Activated CD8-positive, alpha-beta memory T cell treated with anti-CD3 and anti-CD28 coated beads for 24 hours (primary cell): ENCODE results near the gene KRI1.

ENCODE experiments used
- DNase-seq: peaks from one replicate; pipeline ENCODE4 v3.0.0-alpha.2; 2020

The KRI1 gene

DNA sequence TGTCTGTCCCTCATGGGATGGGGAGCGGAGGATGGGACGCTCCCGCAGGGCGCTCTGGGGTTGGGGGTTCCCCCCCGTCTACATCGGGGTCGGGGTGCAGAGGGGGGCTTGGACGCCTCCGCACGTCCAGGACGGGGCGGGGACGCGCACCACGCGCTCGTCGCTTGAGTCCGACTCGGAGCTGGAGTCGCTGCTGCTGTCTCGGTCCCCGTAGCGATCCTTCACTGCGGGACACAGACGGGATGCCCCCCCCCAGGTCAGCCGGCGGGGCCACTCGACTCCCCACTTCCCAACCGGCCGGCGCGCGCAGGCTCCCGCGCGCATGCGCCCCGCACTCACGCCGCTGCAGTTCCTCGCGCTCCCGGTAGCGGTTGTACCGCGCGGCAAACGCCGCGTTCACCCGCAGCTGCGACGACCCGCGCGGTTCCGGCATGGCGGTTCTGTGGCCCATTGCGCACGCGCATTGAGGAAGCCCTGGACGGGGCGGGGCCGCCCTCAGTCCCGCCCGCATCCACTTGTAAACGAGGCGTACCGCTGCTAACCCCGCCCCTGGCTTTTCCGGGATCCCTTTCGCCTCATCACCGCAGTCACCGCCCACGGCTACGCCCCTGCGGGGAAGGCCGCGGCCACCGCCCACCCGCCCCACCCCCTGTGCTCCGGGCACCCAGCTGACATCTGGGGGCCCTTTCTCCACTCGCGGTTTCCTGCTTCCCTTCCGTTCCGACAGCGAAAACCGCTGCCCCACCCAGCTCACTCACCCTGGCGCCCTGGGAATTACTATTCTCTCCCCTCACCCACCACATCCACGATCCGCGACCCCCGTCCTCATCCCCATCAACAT, at the start of gene KRI1:
Gene KRI1, minus strand, starts transcription at position 444 of the 841 bp plus-strand sequence. Its CDS starts 11 bp downstream, at position 433.
- peak; percentile 99 for DNase-seq

DNA sequence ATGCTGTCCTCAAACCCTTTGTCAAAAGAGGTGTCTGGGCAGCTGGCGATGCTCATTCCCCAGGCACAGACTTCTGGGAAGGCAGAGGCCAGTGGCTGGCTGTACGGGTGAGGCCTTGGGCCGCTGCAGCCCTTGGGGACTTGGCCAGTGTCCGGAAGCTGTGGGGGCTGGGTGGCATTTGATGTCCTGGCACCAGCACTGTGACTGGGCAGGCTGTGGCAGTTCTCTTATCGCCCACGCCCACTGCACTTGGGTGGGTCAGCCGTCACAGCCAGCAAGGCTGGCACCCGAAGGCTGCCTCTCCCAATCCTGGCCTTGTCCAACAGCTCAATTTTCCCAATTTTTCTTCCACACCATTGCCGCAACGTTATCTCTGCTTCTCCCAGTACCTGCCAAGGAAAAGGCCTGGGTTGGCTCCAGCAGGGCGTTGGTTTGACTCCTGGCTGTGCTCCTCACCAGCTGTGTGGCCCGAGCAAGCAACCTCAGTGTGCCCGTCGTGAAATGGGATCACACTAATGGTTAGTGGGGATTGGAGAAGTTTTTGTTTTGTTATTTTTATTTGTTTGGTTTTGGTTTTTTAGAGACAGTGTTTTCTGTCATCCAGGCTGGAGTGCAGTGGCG, 46.8 kb upstream of the KRI1 start:
- DNase-seq, result no peak

DNA sequence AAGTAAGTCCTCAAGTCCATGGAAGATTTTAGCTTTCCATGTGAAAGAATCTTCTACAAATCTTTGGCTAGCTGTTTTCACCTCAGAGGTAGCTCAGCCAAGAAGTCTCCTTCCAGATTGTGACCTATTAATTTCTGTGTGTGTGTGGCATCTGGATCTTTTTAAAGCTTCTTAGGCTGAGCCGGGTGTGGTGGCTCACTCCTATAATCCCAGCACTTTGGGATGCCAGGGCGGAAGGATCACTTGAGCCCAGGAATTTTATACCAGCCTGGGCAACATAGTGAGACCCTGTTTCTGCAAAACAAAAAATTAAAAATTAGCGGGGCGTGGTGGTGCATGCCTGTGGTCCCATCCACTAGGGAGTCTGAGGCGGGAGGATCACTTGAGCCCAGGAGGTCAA, 46.1 kb upstream of the KRI1 start:
- DNase-seq, result no peak

DNA sequence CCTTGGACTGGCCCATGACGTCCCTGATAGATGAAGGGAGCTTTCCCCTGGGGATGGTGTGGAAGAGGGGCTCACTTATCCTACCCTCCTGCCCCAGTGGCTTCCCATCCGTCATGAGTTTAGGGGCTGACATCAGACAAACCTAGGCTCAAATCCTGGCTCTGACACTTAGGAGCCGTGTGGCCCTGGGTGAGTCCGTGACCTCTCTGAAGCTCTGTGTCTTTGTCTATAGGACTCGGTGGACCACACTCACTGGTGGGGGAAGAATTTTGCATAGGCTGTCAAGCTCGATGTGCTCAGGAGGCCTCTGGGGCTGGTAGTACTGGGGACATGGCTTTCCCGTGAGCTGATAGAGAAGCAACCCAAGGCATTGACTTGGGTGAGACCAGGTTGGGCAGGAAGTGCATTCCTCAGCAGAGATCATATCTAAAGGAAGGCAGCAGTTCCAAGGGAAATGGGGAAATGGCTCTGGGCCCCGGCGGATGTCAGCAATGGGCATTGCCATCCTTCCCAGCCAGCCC, 38.7 kb upstream of the KRI1 start:
- DNase-seq, result peak; percentile 68

DNA sequence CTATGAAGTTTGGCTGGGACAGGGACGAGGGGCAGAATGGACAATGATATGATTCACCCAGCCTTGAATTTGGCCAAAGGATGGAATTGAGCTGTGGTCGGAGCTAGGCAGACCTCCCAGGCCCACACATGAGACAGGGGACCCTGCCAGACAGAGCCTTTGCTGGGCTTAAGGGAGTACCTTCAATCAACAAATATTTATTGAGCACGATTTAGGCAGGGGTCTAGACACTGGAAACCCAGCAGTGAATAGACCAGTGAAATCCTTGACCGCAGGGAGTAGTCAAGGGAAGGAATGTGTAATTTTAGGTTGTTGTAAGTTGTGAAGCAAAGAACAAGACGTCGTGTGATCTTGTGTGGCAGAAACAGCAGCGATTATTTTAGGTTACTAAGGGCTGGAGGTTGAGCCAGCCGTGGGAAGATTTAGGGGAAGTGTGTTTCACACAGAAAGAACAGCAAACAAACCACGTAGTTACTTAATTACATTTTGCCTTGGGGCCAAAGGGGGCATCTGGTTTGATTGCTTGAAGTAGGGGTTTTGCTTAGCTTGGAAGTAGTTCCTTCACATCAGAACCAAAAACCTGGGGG, 38.2 kb upstream of the KRI1 start:
- no peak for DNase-seq

DNA sequence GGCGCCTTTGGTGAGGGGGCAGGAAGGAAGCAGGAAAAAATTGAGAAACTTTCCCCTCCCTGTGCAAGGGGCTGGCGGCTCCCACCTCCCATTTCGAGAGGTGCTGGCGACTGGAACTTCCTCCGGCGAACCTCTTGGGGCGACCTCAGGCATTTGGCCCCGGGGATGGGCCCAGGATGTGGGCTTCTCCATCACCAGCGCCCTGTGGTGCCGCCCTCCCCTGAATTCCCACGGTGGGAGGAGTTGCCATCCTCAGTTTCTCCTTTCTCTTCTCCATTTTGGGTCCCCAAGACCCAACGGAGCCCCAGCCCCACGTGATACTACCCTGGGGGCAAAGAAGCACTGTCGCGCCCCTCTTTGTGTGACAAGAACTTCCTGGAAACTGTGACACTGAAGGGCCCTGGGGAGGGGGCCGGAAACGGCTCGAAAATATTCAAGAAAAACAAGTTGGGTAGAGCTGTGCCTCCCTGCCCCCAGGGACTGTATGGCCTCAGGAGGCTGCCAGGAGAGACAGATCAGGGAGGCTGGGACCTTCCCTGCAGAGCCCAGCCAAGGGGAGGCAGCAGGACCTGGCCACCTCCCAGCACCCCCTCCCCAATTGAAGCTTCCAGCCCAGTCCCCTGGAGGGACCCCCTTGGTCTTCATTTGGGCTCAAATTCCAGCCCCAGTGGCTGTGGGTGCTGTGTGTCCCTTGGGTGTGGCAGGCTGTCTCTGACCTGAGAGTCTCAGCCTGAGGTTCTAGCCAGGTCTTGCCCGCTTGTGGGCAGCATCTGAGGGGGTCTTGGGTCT, 37.5 kb upstream of the KRI1 start:
- DNase-seq, result peak; percentile 86

DNA sequence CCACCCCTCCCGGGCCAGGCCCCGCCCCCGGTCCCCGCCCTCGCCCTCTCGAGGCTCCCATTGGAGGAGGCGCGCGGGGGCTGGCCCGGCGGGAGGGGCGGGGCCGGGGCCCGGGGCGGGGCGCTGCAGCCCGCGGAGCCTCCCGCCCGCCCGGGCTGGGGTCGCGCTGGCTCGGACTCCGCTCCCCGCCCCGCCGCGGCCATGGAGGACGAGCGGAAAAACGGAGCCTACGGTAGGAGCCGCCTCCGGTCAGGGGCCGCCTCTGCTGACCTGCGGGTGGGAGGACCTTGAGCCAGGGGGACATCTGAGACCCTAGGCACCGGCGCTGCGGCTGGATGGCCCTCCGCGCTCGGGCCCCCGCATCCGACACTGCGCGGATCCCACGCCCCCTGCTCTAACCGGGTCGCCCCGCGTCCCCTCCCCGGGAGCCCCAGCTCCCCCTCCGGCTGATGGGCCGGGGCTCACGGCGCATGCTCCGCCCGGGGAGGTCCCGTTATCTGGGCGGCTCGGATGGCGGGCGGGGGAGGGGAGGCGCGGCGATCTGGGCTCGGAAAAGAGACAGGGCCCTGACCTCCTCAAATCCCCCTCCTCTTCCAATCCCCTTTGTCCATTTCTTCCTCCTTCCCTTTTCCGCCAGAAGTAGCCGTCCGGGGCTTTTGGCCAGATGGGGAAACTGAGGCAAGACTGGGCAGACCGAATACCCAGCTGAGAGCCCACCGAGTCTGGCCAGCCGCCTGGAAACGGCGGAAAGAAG, 36.7 kb upstream of the KRI1 start:
- DNase-seq, result peak; percentile 93

DNA sequence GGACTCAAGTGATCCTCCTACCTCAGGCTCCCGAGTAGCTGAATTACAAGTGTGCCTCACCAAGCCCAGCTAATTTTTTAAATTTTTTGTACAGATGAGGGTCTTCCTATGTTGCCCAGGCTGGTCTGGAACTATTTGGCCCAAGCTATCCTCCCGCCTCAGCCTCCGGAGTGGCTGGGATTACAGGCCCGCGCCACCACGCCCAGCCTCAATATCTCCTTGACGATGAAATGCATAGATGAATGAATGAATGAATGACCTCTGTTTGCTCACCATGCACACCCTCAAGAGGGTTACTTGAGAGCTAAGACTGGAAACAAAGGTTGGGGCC, 36.2 kb upstream of the KRI1 start:
- no peak for DNase-seq

DNA sequence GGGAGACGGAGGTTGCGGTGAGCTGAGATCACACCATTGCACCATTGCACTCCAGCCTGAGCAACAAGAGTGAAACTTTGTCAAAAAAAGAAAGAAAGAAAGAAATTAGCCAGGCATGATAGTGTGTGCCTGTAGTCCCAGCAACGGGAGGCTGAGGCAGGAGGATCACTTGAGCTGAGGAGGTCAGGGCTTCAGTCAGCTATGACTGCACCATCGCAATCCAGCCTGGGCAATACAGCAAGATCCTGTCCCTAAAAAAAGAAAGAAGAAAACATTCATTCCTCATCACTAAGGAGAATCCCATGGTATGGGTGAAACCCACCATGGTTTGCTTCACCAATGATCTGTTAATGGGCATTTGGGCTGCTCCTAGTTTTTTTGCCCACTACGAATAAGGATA, 34.3 kb upstream of the KRI1 start:
- no peak for DNase-seq

DNA sequence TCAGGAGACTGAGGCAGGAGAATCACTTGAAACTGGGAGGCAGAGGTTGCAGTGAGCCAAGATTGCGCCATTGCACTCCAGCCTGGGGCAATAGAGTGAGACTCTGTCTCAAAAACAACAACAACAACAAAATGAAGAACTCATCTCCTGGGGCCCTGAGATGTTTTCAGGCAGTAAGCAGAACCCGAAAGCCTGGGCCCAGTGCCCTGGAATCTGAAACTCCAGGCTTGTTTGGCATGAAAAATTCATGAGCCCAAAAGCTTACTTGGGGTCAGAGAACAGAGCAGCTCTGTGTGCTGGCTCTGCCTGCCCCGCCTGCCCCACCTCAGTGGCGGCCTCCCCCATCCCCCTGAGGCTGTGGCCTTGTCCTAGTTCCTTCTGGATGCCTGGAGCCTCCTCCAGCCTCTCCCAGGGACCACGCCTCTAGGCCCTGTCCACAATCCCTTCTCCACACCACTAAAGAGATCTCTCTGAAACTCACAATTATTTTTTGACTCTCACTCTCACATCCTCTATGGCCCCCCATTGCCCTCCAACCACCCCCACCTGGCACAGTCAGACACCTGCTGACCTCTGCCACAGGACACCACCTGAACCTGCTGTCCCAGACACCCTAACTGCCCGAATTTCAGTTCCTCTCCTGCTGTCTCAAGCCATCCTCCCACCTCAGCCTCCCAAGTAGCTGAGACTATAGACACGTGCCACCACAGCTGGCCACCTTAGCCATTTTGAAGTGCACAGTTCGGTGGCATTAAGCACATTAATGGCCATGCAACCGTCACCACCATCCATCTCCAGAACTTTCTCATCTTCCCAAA, 28.2 kb upstream of the KRI1 start:
- no peak for DNase-seq

DNA sequence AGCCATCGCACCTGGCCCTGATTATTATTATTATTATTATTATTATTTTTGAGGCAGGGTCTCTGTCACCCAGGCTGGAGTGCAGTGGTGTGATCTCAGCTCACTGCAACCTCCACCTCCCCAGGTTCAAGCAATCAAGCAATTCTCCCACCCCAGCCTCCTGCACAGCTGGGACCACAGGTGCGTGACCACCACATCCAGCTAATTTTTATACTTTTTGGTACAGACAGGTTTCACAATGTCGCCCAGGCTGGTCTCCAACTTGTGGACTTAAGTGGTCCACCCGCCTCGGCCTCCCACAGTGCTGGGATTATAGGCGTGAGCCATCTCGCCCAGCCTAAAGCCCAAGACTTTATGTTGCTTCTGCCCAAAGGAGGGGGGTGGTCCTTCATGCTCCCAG, 27.3 kb upstream of the KRI1 start:
- no peak for DNase-seq

DNA sequence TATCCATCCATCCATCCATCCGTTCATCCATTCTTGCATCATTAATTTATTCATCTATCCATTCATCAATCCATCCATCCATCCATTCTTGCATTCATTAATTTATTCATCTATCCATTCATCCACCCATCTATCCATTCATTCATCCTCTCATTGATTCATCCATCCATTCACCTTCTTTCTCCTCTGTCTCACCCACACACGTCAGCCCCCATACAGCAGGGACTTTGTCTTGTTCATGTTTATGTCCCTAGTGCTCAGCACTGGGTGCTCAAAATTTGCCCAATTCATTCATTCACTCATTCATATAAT, 22.0 kb upstream of the KRI1 start:
- no peak for DNase-seq

DNA sequence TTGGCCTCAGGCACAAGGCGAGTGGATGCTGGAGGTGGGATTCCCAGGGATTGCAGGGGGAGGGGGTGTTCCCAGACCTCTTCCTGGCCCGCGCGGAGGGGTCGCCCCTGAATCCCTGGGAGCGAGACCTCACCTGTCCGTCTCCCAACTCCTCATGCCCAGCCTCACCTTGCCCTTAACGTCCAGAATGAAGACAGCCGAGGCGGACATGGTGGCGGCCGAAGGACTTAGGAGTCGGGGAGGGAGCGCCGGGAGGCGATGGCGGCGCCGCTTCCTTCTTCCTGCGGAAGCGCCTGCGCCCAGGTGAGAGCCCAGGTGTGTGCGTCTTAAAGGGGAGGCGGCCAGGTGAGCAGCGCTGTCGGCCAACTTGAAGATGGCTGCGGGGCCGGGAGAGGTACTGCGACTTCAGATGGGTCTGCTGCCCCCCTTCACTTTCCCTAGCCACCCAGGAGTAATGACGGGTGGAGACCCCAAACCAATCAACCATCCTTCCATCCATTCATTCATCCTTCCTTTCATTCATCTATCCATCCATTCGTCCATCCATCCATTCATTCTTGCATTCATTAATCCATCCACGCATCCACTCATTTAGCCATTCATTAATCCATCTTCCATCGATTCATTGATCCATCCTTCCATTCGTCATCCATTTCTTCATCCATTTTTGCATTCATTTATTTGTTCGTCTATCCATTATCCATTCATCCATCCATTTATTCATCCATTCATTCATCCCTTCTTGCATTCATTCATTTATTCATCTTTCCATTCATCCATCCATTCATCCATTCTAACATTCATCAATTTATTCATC, 21.4 kb upstream of the KRI1 start, which contains the start of gene AP1M2:
Gene AP1M2, minus strand, starts transcription at position 291 of the 817 bp plus-strand sequence. Its CDS starts 81 bp downstream, at position 210.
- no peak for DNase-seq

DNA sequence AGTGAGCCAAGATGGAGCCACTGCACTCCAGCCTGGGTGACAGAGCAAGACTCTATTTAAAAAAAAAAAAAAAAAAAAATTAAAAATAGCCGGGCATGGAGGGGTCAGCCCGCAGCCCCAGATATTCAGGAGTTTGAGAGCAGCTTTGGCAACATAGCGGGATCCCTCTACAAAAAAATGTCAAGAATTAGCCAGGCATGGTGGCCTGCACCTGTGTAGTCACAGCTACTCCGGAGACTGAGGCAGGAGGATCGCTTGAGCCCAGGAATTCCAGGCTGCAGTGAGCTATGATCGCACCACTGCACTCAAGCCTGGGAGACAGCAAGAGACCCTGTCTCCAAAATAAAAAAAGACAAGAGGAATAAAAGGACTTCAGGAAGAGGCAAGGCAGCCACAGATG, 20.6 kb upstream of the KRI1 start:
- no peak for DNase-seq

DNA sequence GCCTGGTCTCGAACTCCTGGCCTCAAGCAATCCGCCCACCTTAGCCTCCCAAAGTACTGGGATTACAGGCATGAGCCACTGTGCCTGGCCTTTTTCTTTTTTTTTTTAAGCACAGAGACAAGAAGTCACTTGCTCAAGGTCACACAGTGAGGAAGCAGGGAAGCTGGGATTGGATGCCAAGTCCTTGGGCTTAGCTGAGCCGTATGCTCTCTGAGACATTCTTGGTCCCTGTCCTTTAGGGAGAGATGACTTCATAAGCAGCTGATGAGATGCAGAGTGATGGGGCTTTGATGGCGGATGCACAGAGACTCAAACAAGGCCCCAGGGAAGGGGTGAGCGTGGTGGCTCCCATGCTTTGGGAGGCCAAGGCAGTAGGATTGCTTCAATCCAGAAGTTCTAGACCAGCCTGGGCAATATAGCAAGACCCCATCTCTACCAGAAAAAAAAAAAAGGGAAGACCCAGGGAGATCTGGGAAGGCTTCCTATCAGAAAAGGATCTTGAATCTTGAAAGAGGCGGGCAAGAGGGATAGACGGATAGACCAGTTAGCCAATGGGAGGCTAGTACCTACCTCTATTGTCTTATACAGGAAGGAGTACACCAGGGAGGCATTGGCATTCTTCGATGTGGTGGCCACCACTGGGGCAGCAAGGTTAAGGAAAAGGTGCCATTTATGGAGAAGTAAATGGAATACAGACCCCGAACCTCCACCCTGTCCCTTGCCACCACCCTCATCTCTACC, 17.4 kb upstream of the KRI1 start:
- no peak for DNase-seq

DNA sequence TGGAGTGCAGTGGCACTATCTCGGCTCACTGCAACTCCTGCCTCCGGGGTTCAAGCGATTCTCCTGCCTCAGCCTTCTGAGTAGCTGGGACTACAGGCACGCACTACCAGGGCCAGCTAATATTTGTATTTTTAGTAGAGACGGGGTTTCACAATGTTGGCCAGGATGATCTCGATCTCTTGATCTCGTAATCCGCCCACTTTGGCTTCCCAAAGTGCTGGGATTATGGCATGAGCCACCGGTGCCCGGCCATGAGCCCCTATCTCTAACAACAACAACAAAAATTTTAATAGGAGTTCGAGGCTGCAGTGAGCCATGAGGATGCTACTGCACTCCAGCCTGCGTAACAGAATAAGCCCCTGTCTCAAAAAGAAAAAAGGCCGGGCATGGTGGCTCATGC, 16.3 kb upstream of the KRI1 start:
- DNase-seq, result no peak

DNA sequence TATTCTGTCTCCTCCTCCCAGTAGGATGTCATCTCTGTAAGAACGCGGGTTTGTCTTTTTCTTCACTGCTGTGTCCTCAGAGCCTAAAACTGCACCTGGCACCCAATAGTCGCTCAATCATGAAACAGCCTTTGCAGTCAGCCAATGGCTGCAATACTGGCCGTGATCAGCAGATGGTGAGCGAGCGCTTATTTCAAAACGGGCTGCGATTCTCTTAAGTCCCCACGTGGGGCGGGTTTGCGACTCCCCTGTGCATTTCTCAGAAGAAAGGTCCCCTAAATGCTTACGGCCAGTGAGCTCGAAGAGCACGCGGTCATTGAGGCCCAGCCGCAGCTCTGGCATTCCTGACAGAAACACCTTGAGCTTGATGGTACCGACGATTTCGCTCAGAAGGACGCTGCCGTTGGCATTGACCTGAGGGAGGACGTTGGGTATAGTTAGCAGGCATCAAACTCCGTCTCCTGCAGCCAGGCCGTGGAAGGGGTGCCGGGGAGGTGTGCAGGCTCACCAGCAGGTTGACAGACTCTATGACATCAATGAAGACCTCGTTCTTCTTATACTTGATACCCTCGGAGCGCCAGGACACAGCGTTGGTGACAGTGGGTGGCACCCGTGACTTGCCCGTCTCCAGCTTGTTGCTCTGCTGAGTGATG, 15.3 kb upstream of the KRI1 start:
- DNase-seq, result peak; percentile 96

DNA sequence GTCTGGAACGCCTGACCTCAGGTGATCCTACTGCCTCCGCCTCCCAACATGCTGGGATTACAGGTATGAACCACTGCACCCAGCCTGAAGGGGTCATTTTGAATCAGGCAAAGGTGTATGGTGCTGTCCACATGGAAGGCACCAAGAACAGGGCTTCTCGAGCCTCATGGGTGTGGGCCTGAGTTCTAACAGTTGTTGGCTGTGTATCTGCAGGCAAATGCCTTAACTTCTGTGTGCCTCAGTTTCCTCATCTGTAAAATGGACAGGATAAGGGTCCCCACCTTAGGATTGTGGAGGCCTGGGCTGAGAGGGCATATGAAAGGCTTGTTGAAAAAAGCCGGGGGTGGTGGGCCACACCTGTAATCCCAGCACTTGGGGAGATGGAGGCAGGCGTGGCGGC, 12.1 kb upstream of the KRI1 start:
- no peak for DNase-seq

DNA sequence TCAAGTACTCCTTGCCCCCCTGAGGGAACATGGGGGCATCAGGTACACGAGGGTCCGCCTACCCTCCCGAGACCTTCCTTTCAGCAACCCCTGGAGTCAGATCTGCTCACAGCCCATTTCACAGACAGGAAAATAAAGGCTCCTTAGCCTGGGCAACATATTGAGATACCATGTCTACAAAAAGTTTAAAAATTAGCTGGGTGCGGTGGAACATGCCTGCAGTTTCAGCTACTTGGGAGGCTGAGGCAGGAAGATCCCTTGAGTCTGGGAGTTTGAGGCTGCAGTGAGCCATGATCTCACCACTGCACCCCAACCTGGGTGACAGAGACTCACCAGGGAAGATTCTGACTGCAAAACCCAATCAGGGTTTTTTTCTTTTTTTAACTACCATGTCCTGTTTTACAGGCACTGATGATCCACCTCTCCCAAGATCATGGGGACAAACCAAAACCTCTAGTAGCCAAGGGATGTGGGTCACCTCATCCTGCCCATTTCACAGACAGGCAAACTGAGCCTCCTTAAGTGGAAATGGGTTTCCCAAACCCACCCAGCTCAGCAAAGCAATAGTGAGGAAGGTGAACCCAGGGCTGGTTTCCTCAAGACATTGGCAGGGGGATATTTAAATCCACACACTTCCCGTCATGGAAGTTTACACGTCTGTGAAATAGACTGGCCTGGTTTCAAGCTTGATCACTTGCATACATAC, 9.4 kb upstream of the KRI1 start:
- no peak for DNase-seq
